Smooth muscle cell (in vitro differentiated cells): ENCODE results near the gene CLMN. TPM values are rescaled to one million over a fixed set of nuclear protein-coding genes. Genes with fewer than 3 reads are reported as not detected.

Source experiments
- DNase-seq: peaks from one replicate; lab custom pipeline; 2025; ENCODE audit not compliant: unreplicated experiment; lab: John Stamatoyannopoulos, UW
- H2AFZ ChIP-seq: fragments of 200-600 bp; sonication (generic); 2 replicates; pipeline ENCODE4 v1.6.0; 2016; ENCODE audit warnings: antibody characterized with exemption, low read depth, mild to moderate bottlenecking
- H3F3A ChIP-seq: fragments of 200-600 bp; sonication (generic); 2 replicates; pipeline ENCODE4 v1.6.0; 2017; ENCODE audit warnings: antibody characterized with exemption, low read depth
- H3K27ac ChIP-seq: fragments of 200-600 bp; sonication (generic); 2 replicates; pipeline ENCODE4 v1.5.1; 2016; ENCODE audit warnings: low read depth, mild to moderate bottlenecking
- H3K27me3 ChIP-seq: fragments of 200-600 bp; sonication (generic); 2 replicates; pipeline ENCODE4 v1.6.1; 2016; ENCODE audit warnings: low read depth, mild to moderate bottlenecking
- H3K36me3 ChIP-seq: fragments of 200-600 bp; sonication (generic); 2 replicates; pipeline ENCODE4 v1.5.1; 2016; ENCODE audit warnings: low read depth
- H3K4me1 ChIP-seq: fragments of 200-600 bp; sonication (generic); 2 replicates; pipeline ENCODE4 v1.5.1; 2016; ENCODE audit warnings: low read depth
- H3K4me2 ChIP-seq: fragments of 200-600 bp; sonication (generic); 2 replicates; pipeline ENCODE4 v1.6.0; 2016; ENCODE audit warnings: mild to moderate bottlenecking
- H3K4me3 ChIP-seq: fragments of 200-600 bp; sonication (generic); 2 replicates; pipeline ENCODE4 v1.5.1; 2016; ENCODE audit warnings: mild to moderate bottlenecking
- H3K79me2 ChIP-seq: fragments of 200-600 bp; sonication (generic); 2 replicates; pipeline ENCODE4 v1.6.0; 2016; ENCODE audit warnings: low read depth, mild to moderate bottlenecking
- H3K9ac ChIP-seq: fragments of 200-600 bp; sonication (generic); 2 replicates; pipeline ENCODE4 v1.6.0; 2016; ENCODE audit warnings: low read depth
- H3K9me3 ChIP-seq: fragments of 200-600 bp; sonication (generic); replicated peaks from 2 replicates; pipeline ENCODE4 v1.5.1; 2016; ENCODE audit warnings: low read depth
- H4K20me1 ChIP-seq: fragments of 200-600 bp; sonication (generic); 2 replicates; pipeline ENCODE4 v1.6.0; 2016; ENCODE audit warnings: low read depth
- WGBS: methylation state at CpG from one replicate; pipeline ENCODE4 v1.1.7; 2016; ENCODE audit warnings: low lambda C conversion rate; 5-methylcytosine and 5-hydroxymethylcytosine counted together
- polyA plus RNA-seq: library from polyadenylated mRNA; unstranded; fragments of >200 nt; fragmentation: Nextera tagmentation; extraction: Ambion mirVana; gene quantifications from 2 replicates; pipeline ENCODE4 v1.2.1, GENCODE V29; 2016
- total RNA-seq: library from RNA; depleted of rRNA; stranded (reverse); fragments of >200 nt; gene quantifications from 2 replicates; pipeline ENCODE4 v1.2.3, GENCODE V29; 2014
- TF ChIP-seq, protein P1 (sequence below): fragments of 200-600 bp; sonication (generic); IDR thresholded peaks from 2 replicates; pipeline ENCODE4 v1.5.1; 2017; ENCODE audit warnings: borderline replicate concordance, mild to moderate bottlenecking, antibody characterized with exemption; ENCODE audit not compliant: insufficient read depth, poor library complexity, severe bottlenecking

The CLMN gene
- total and polyA plus RNA-seq, 2 experiments from 2014 or later, result 1.3 to 3.5 TPM

GRCh38 chr14:95174184-95174792 is 145.4 kb downstream of the CLMN start:
- no peaks in the 10 kb centered on the region for H3K79me2 ChIP-seq
- no peak overlapping the region for H3K27ac ChIP-seq
- no peaks in the 10 kb centered on the region for H3K4me1 ChIP-seq
- H3F3A ChIP-seq, result no peaks in the 10 kb centered on the region
- DNase-seq, result no peak
- WGBS, result 57% methylated on average over 2 of the region's 2 CpGs
- H4K20me1 ChIP-seq, result no peaks in the 10 kb centered on the region
- H3K9ac ChIP-seq, result no peak overlapping the region
- no peaks in the 10 kb centered on the region for H3K27me3 ChIP-seq
- no peak overlapping the region for H2AFZ ChIP-seq
- H3K36me3 ChIP-seq, result no peaks in the 10 kb centered on the region
- TF ChIP-seq, protein P1, sequence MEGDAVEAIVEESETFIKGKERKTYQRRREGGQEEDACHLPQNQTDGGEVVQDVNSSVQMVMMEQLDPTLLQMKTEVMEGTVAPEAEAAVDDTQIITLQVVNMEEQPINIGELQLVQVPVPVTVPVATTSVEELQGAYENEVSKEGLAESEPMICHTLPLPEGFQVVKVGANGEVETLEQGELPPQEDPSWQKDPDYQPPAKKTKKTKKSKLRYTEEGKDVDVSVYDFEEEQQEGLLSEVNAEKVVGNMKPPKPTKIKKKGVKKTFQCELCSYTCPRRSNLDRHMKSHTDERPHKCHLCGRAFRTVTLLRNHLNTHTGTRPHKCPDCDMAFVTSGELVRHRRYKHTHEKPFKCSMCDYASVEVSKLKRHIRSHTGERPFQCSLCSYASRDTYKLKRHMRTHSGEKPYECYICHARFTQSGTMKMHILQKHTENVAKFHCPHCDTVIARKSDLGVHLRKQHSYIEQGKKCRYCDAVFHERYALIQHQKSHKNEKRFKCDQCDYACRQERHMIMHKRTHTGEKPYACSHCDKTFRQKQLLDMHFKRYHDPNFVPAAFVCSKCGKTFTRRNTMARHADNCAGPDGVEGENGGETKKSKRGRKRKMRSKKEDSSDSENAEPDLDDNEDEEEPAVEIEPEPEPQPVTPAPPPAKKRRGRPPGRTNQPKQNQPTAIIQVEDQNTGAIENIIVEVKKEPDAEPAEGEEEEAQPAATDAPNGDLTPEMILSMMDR, result no peak
- no peak overlapping the region for H3K4me3 ChIP-seq
- no peaks in the 10 kb centered on the region for H3K9me3 ChIP-seq
- H3K4me2 ChIP-seq, result no peak overlapping the region

DNA sequence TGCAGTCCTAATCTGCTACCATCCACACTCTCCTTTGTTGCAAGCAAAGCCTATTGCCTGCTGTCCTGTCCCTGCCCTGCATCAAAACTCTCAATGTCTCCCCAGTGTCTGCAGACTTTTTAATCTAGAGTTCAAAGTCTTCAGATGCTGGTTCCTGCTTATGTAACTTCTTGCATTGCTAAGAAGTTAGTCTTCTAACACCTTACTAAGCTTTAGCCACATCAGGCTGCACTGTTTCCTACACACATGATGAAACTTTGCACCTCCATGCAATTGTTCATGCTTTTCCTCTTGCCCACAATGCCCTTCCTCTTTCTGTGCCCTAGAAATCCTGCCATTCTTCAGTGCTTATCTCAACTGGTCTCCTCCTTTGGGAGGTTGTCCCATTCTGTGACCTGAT is 146.2 kb downstream of the CLMN start:
- Histone ChIP-seq H4K20me1 (no peaks in the 10 kb centered on the region), H3K4me3 (no peak overlapping the region), H3K9me3 (no peaks in the 10 kb centered on the region), H3K27ac (no peak overlapping the region), H3K27me3 (no peaks in the 10 kb centered on the region), H3K4me1 (no peaks in the 10 kb centered on the region), H3K79me2 (no peaks in the 10 kb centered on the region), H3K36me3 (no peaks in the 10 kb centered on the region), H2AFZ (no peak overlapping the region), H3K4me2 (no peak overlapping the region), H3F3A (no peaks in the 10 kb centered on the region), H3K9ac (no peak overlapping the region)
- no peak for DNase-seq
- TF ChIP-seq, protein P1, result no peak

GRCh38 chr14:95167177-95167576 is 152.5 kb downstream of the CLMN start:
- TF ChIP-seq, protein P1, result no peak
- no peak for DNase-seq

DNA sequence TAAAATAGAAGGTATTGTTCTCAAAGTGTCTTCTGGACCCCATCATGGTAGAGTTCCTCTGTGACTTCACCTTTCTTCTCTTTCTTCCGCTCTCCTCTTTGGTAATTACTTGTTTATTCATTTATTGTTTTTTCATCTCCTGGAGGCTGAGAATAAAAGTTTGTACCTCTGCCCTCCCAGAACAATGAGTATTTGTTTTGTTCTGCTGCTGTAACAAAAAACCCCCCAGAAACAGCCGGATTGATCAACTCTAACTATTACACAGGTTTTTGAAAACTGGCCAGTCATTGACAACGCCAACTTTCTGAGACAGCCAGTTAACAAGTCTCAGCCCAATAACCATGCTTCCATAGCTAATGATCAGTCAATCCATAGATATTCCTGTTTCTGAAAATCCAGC is 154.2 kb downstream of the CLMN start:
- Histone ChIP-seq H3K36me3 (no peaks in the 10 kb centered on the region), H3K9ac (no peak overlapping the region), H3K9me3 (no peaks in the 10 kb centered on the region), H3K79me2 (no peaks in the 10 kb centered on the region), H3K27me3 (no peaks in the 10 kb centered on the region), H2AFZ (no peak overlapping the region), H3F3A (no peaks in the 10 kb centered on the region), H3K4me1 (peaks cover 11% of the 10 kb centered on the region), H3K27ac (no peak overlapping the region), H3K4me2 (no peak overlapping the region), H3K4me3 (no peak overlapping the region), H4K20me1 (no peaks in the 10 kb centered on the region)
- DNase-seq, result no peak
- WGBS, result 97% methylated on average over 3 of the region's 3 CpGs
- TF ChIP-seq, protein P1, result no peak

More at GRCh38 chr14:95167177-95167576, 152.5 kb downstream of the CLMN start:
- no peaks in the 10 kb centered on the region for H3K79me2 ChIP-seq
- H2AFZ ChIP-seq, result no peak overlapping the region
- H3K36me3 ChIP-seq, result no peaks in the 10 kb centered on the region
- H3F3A ChIP-seq, result no peaks in the 10 kb centered on the region
- no peaks in the 10 kb centered on the region for H3K27me3 ChIP-seq
- no peaks in the 10 kb centered on the region for H3K9me3 ChIP-seq
- no peaks in the 10 kb centered on the region for H4K20me1 ChIP-seq
- no peak overlapping the region for H3K9ac ChIP-seq
- WGBS, result 100% methylated on average over 2 of the region's 2 CpGs
- H3K4me2 ChIP-seq, result no peak overlapping the region
- no peak overlapping the region for H3K27ac ChIP-seq
- H3K4me3 ChIP-seq, result no peak overlapping the region
- H3K4me1 ChIP-seq, result peaks cover 9% of the 10 kb centered on the region
